HepG2 (cell line): ENCODE results near the gene PUS1. TPM values are rescaled to one million over a fixed set of nuclear protein-coding genes. Genes with fewer than 3 reads are reported as not detected.

ENCODE experiments used
- ARID4A ChIP-seq: sonication (generic); formaldehyde crosslinking; IDR thresholded peaks from 2 replicates; pipeline ENCODE4 v1.5.0; 2020; ENCODE audit warnings: mild to moderate bottlenecking, missing genetic modification reagents, borderline replicate concordance
- CBX2 ChIP-seq, 2 experiments: fragments of 200-600 bp in 1 of 2; sonication (generic); formaldehyde crosslinking in 1 of 2; IDR thresholded peaks; 2 replicates each; pipeline versions ENCODE4 v1.7.0 to v1.8.1; 2018 to 2022; ENCODE audit warnings: low read depth in 2 of 2, low read length in 1 of 2, mild to moderate bottlenecking in 1 of 2, missing genetic modification reagents in 1 of 2
- DNMT1 ChIP-seq: sonication (generic); formaldehyde crosslinking; IDR thresholded peaks from 2 replicates; pipeline ENCODE4 v1.5.1; 2020; ENCODE audit warnings: mild to moderate bottlenecking, missing genetic modification reagents
- EED ChIP-seq: sonication (generic); formaldehyde crosslinking; IDR thresholded peaks from 2 replicates; pipeline ENCODE4 v1.5.0; 2020; ENCODE audit warnings: mild to moderate bottlenecking, missing genetic modification reagents
- NCOA2 ChIP-seq: sonication (generic); formaldehyde crosslinking; IDR thresholded peaks from 2 replicates; pipeline ENCODE4 v1.8.0; 2022; ENCODE audit warnings: inconsistent platforms
- NFKB2 ChIP-seq: sonication (generic); formaldehyde crosslinking; IDR thresholded peaks from 2 replicates; pipeline ENCODE4 v1.4.0; 2020; ENCODE audit warnings: missing genetic modification reagents, borderline replicate concordance
- NR1H2 ChIP-seq: sonication (generic); formaldehyde crosslinking; IDR thresholded peaks from 2 replicates; pipeline ENCODE4 v1.8.1; 2022; ENCODE audit warnings: low read depth, missing genetic modification reagents, borderline replicate concordance
- POLR2AphosphoS5 ChIP-seq: IDR thresholded peaks from 2 replicates; pipeline ENCODE4 v1.6.1; 2012; ENCODE audit warnings: low read depth, low read length
- RBM39 ChIP-seq: fragments of 200-400 bp; formaldehyde crosslinking; IDR thresholded peaks from one replicate; pipeline ENCODE4 v1.6.1; 2018; ENCODE audit warnings: antibody characterized with exemption, mild to moderate bottlenecking, low read depth, low read length; ENCODE audit not compliant: poor library complexity, severe bottlenecking
- RNF2 ChIP-seq: fragments of 450-650 bp; conservative IDR thresholded peaks from 2 replicates; pipeline ENCODE4 v1.6.1; 2016; ENCODE audit warnings: low read depth
- XRCC5 ChIP-seq: fragments of 200-400 bp; formaldehyde crosslinking; optimal IDR thresholded peaks from 2 replicates; pipeline ENCODE3; 2017; ENCODE audit warnings: mild to moderate bottlenecking, low read length
- YEATS4 ChIP-seq: sonication (generic); formaldehyde crosslinking; IDR thresholded peaks from 2 replicates; pipeline ENCODE4 v1.4.0; 2020; ENCODE audit warnings: missing genetic modification reagents, borderline replicate concordance
- ZFP91 ChIP-seq: sonication (generic); formaldehyde crosslinking; IDR thresholded peaks from 2 replicates; pipeline ENCODE4 v1.9.0; 2022; ENCODE audit warnings: missing genetic modification reagents, mild to moderate bottlenecking, borderline replicate concordance
- ZFX ChIP-seq: sonication (generic); formaldehyde crosslinking; IDR thresholded peaks from 2 replicates; pipeline ENCODE4 v1.4.0; 2020; ENCODE audit warnings: mild to moderate bottlenecking, low read depth, missing genetic modification reagents, moderate library complexity
- ZNF232 ChIP-seq: sonication (generic); formaldehyde crosslinking; IDR thresholded peaks from 2 replicates; pipeline ENCODE4 v1.4.0; 2020; ENCODE audit warnings: missing genetic modification reagents, borderline replicate concordance
- ZNF326 ChIP-seq: sonication (generic); formaldehyde crosslinking; IDR thresholded peaks from 2 replicates; pipeline ENCODE4 v1.4.0; 2020; ENCODE audit warnings: missing genetic modification reagents, borderline replicate concordance
- ZNF343 ChIP-seq: sonication (generic); formaldehyde crosslinking; IDR thresholded peaks from 2 replicates; pipeline ENCODE4 v1.4.0; 2020; ENCODE audit warnings: mild to moderate bottlenecking, missing genetic modification reagents
- ZNF430 ChIP-seq: sonication (generic); formaldehyde crosslinking; IDR thresholded peaks from 2 replicates; pipeline ENCODE4 v1.9.0; 2021; ENCODE audit warnings: mild to moderate bottlenecking, missing genetic modification reagents
- ZNF510 ChIP-seq: sonication (generic); formaldehyde crosslinking; IDR thresholded peaks from 2 replicates; pipeline ENCODE4 v1.4.0; 2020; ENCODE audit warnings: low read depth, mild to moderate bottlenecking, missing genetic modification reagents
- ZSCAN29 ChIP-seq: sonication (generic); formaldehyde crosslinking; conservative IDR thresholded peaks from 2 replicates; pipeline ENCODE4 v1.4.0; 2020; ENCODE audit warnings: mild to moderate bottlenecking, missing genetic modification reagents
- polyA plus RNA-seq, 8 experiments: library from polyadenylated mRNA; depleted of rRNA in 3 of 8; stranded (reverse) in 7 of 8; unstranded in 1 of 8; fragments of >200 nt; fragmentation: Illumina TruSeq in 4 of 8; extraction: Trizol in 4 of 8; gene quantifications; 2 replicates each; pipeline versions ENCODE4 v1.2.1 to v1.2.3, GENCODE V29; 2011 to 2016; ENCODE audit warnings: low read depth in 4 of 8, missing spikeins in 1 of 8, mixed read lengths in 1 of 8; ENCODE audit not compliant: insufficient read depth in 1 of 8
- total RNA-seq, 5 experiments: library from RNA; depleted of rRNA; stranded (reverse); fragments of >200 nt; fragmentation: Illumina TruSeq; extraction: Trizol; gene quantifications; 2 replicates each; pipeline ENCODE4 v1.2.3, GENCODE V29; 2016; ENCODE audit warnings: low read depth in 1 of 5
- TF ChIP-seq, protein P1 (sequence below): sonication (generic); formaldehyde crosslinking; IDR thresholded peaks from 2 replicates; pipeline ENCODE4 v1.4.0; 2020; ENCODE audit warnings: missing genetic modification reagents, borderline replicate concordance

The PUS1 gene
- total and polyA plus RNA-seq, 2 of the 13 experiments (the other 11 are each of a cell fraction or from before 2014, with no cell fraction given), result 19.2 to 24.7 TPM

- TF ChIP-seq, protein P1, sequence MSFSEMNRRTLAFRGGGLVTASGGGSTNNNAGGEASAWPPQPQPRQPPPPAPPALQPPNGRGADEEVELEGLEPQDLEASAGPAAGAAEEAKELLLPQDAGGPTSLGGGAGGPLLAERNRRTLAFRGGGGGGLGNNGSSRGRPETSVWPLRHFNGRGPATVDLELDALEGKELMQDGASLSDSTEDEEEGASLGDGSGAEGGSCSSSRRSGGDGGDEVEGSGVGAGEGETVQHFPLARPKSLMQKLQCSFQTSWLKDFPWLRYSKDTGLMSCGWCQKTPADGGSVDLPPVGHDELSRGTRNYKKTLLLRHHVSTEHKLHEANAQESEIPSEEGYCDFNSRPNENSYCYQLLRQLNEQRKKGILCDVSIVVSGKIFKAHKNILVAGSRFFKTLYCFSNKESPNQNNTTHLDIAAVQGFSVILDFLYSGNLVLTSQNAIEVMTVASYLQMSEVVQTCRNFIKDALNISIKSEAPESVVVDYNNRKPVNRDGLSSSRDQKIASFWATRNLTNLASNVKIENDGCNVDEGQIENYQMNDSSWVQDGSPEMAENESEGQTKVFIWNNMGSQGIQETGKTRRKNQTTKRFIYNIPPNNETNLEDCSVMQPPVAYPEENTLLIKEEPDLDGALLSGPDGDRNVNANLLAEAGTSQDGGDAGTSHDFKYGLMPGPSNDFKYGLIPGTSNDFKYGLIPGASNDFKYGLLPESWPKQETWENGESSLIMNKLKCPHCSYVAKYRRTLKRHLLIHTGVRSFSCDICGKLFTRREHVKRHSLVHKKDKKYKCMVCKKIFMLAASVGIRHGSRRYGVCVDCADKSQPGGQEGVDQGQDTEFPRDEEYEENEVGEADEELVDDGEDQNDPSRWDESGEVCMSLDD (CRISPR knock-in tag), result 0 out of 2 replicates have a peak, but pooled peaks have one; percentile 51
- no peak for TF ChIP-seq CBX2 (IDR thresholded peaks at IDR 0.05; ENCODE audit: low read depth, low read length)
- TF ChIP-seq CBX2 (CRISPR knock-in tag; IDR thresholded peaks at IDR 0.05; ENCODE audit: low read depth), result no peak
- no peak for TF ChIP-seq ZNF510 (CRISPR knock-in tag)
- TF ChIP-seq DNMT1 (CRISPR knock-in tag), result no peak
- 0 out of 2 replicates have a peak, but pooled peaks have one; percentile 9 for TF ChIP-seq ZFP91 (CRISPR knock-in tag)
- TF ChIP-seq ZNF232 (CRISPR knock-in tag), result 0 out of 2 replicates have a peak, but pooled peaks have one; percentile 6
- TF ChIP-seq NFKB2, result 0 out of 2 replicates have a peak, but pooled peaks have one; percentile 12
- TF ChIP-seq ARID4A (CRISPR knock-in tag), result no peak
- no peak for TF ChIP-seq EED (CRISPR knock-in tag)
- TF ChIP-seq ZNF326 (CRISPR knock-in tag), result no peak
- TF ChIP-seq ZNF430 (CRISPR knock-in tag), result no peak
- no peak for TF ChIP-seq POLR2AphosphoS5
- no peak for TF ChIP-seq NCOA2
- peak; percentile 2; the same call in 1 of the 2 replicates for TF ChIP-seq ZFX (CRISPR knock-in tag)
- peak; percentile 74 for TF ChIP-seq RBM39
- TF ChIP-seq ZSCAN29 (CRISPR knock-in tag), result no peak
- TF ChIP-seq NR1H2, result 0 out of 2 replicates have a peak, but pooled peaks have one; percentile 44
- TF ChIP-seq YEATS4 (CRISPR knock-in tag), result peak; percentile 47
- no peak for TF ChIP-seq ZNF343 (CRISPR knock-in tag)
- no peak for TF ChIP-seq RNF2
- peak; percentile 29 for TF ChIP-seq XRCC5
Observed at GRCh38 chr12:131950182-131950913, 21.3 kb downstream of the PUS1 start (continued).
